ENCODE results near the gene PHTF2.
"Not testable (repeated sequence)": the region's sequence is repeated elsewhere in the genome, so short reads cannot be mapped to it uniquely, and the experiment has no call there.

The PHTF2 gene

GRCh38 chr7:77989981-77990566 is 191.5 kb downstream of the PHTF2 start:
- no peak for DNase-seq (ENCODE audit: low spot score)

GRCh38 chr7:77991656-77992055 is 193.1 kb downstream of the PHTF2 start:
- no peak for DNase-seq (ENCODE audit: low spot score)

- no peak for DNase-seq (ENCODE audit: low spot score)
These were observed 195.3 kb downstream of the PHTF2 start for GRCh38 chr7:77993838-77994237.

GRCh38 chr7:77995717-77996116 is 197.1 kb downstream of the PHTF2 start:
- no peak for DNase-seq (ENCODE audit: low spot score)

- not testable (repeated sequence) for DNase-seq (ENCODE audit: low spot score)
These were observed 200.6 kb downstream of the PHTF2 start for GRCh38 chr7:77999168-77999567.

GRCh38 chr7:78002021-78002420 is 203.4 kb downstream of the PHTF2 start:
- no peak for DNase-seq (ENCODE audit: low spot score)

GRCh38 chr7:78002715-78003114 is 204.1 kb downstream of the PHTF2 start:
- no peak for DNase-seq (ENCODE audit: low spot score)

- peak; percentile 61 for DNase-seq (ENCODE audit: low spot score)
These were observed 207.6 kb downstream of the PHTF2 start for GRCh38 chr7:78006063-78006755.

Measured in ecto neural progenitor cell (in vitro differentiated cells).